SK-N-SH (cell line): ENCODE results near the gene DCAF5. TPM values are rescaled to one million over a fixed set of nuclear protein-coding genes. Genes with fewer than 3 reads are reported as not detected.

Source experiments
- CTCF ChIA-PET: fragments of 300-600, 350-600 bp; formaldehyde crosslinking; extraction: SDS; loops from one replicate; lab custom pipeline; 2021; lab: Yijun Ruan, JAX
- POLR2A ChIA-PET: fragments of 350-600 bp; sonication (Branson Sonifier 250); formaldehyde crosslinking; extraction: SDS; loops from one replicate; lab custom pipeline; 2020; ENCODE audit warnings: antibody characterized with exemption, inconsistent platforms; lab: Yijun Ruan, JAX
- DNase-seq: peaks from one replicate; pipeline ENCODE4 v3.0.0; 2012
- H2AFZ ChIP-seq: fragments of 200-600 bp; sonication (generic); 2 replicates; pipeline ENCODE4 v1.8.1; 2016; ENCODE audit warnings: antibody characterized with exemption, mild to moderate bottlenecking, low read depth
- H3F3A ChIP-seq: fragments of 200-600 bp; sonication (generic); replicated peaks from 2 replicates; pipeline ENCODE3; 2016; ENCODE audit warnings: antibody characterized with exemption, mild to moderate bottlenecking; ENCODE audit not compliant: insufficient read depth
- H3K27ac ChIP-seq, 2 experiments: fragments of 200-500 bp in 1 of 2; fragments of 200-600 bp in 1 of 2; sonication (Bioruptor generic) in 1 of 2; sonication (generic), shearing (Covaris generic) in 1 of 2; 2 replicates each; pipeline versions ENCODE4 v1.5.1 to v1.6.1; 2014 to 2016; ENCODE audit warnings: low read depth in 2 of 2, inconsistent platforms in 1 of 2, low read length in 1 of 2, mild to moderate bottlenecking in 1 of 2, mixed read lengths in 1 of 2
- H3K27me3 ChIP-seq: fragments of 200-600 bp; sonication (generic), shearing (Covaris generic); 2 replicates; pipeline ENCODE4 v1.6.1; 2016; ENCODE audit warnings: mixed run types; ENCODE audit not compliant: insufficient read depth
- H3K36me3 ChIP-seq, 2 experiments: fragments of 200-500 bp in 1 of 2; fragments of 200-600 bp in 1 of 2; sonication (Bioruptor generic) in 1 of 2; sonication (generic) in 1 of 2; replicated peaks in 1 of 2; 2 replicates each; pipeline versions ENCODE3 to v1.5.1; 2014 to 2016; ENCODE audit warnings: low read length in 1 of 2, mild to moderate bottlenecking in 1 of 2; ENCODE audit not compliant: insufficient read depth in 2 of 2, control insufficient read depth in 1 of 2
- H3K4me1 ChIP-seq, 2 experiments: fragments of 200-500 bp in 1 of 2; fragments of 200-600 bp in 1 of 2; sonication (Bioruptor generic) in 1 of 2; sonication (generic), shearing (Covaris generic) in 1 of 2; 2 replicates each; pipeline versions ENCODE4 v1.5.1 to v1.6.1; 2014 to 2016; ENCODE audit warnings: low read depth in 1 of 2, low read length in 1 of 2, mixed run types in 1 of 2; ENCODE audit not compliant: insufficient read depth in 2 of 2, control insufficient read depth in 1 of 2
- H3K4me2 ChIP-seq: fragments of 200-600 bp; sonication (generic), shearing (Covaris generic); 2 replicates; pipeline ENCODE4 v1.6.1; 2017; ENCODE audit warnings: mixed run types
- H3K4me3 ChIP-seq, 2 experiments: fragments of 200-500 bp in 1 of 2; fragments of 200-600 bp in 1 of 2; sonication (Bioruptor generic) in 1 of 2; sonication (generic), shearing (Covaris generic) in 1 of 2; 2 replicates each; pipeline versions ENCODE4 v1.5.1 to v1.8.1; 2014 to 2016; ENCODE audit warnings: low read depth in 2 of 2, inconsistent platforms in 1 of 2, low read length in 1 of 2, mild to moderate bottlenecking in 1 of 2, mixed read lengths in 1 of 2, moderate library complexity in 1 of 2
- H3K79me2 ChIP-seq: fragments of 200-600 bp; sonication (generic); 2 replicates; pipeline ENCODE4 v1.8.1; 2017; ENCODE audit warnings: mild to moderate bottlenecking; ENCODE audit not compliant: insufficient read depth
- H3K9ac ChIP-seq: fragments of 200-600 bp; sonication (generic); 2 replicates; pipeline ENCODE4 v1.6.1; 2017; ENCODE audit warnings: mixed run types
- H3K9me2 ChIP-seq: fragments of 200-600 bp; sonication (generic); 2 replicates; pipeline ENCODE4 v1.6.1; 2017; ENCODE audit warnings: mixed run types
- H3K9me3 ChIP-seq: fragments of 200-600 bp; sonication (generic); 2 replicates; pipeline ENCODE4 v1.6.1; 2017; ENCODE audit warnings: mixed run types, mild to moderate bottlenecking, moderate library complexity
- H4K20me1 ChIP-seq: fragments of 200-600 bp; sonication (generic); 2 replicates; pipeline ENCODE4 v1.6.1; 2017; ENCODE audit warnings: mild to moderate bottlenecking, mixed run types; ENCODE audit not compliant: insufficient read depth
- EP300 ChIP-seq, 2 experiments: IDR thresholded peaks; 2 replicates each; pipeline versions ENCODE4 v1.4.0 to v1.6.1; 2012; ENCODE audit warnings: borderline replicate concordance in 1 of 2, low read depth in 1 of 2, low read length in 1 of 2
- FOSL2 ChIP-seq: IDR thresholded peaks from 2 replicates; pipeline ENCODE4 v1.4.0; 2012; ENCODE audit warnings: low read depth, mild to moderate bottlenecking, moderate library complexity, borderline replicate concordance
- FOXM1 ChIP-seq: IDR thresholded peaks from 2 replicates; pipeline ENCODE4 v1.4.0; 2012; ENCODE audit warnings: low read depth, mild to moderate bottlenecking
- MEF2A ChIP-seq: IDR thresholded peaks from 2 replicates; pipeline ENCODE4 v1.4.0; 2012; ENCODE audit warnings: low read depth, borderline replicate concordance
- POLR2AphosphoS5 ChIP-seq: IDR thresholded peaks from 2 replicates; pipeline ENCODE4 v1.6.1; 2012; ENCODE audit warnings: low read depth, low read length
- RAD21 ChIP-seq: IDR thresholded peaks from 2 replicates; pipeline ENCODE4 v1.6.1; 2012; ENCODE audit warnings: mild to moderate bottlenecking, low read length
- RFX5 ChIP-seq: IDR thresholded peaks from 2 replicates; pipeline ENCODE4 v1.6.1; 2012; ENCODE audit warnings: mild to moderate bottlenecking, improper control_type of control experiment, low read length
- RXRA ChIP-seq: IDR thresholded peaks from 2 replicates; pipeline ENCODE4 v1.4.0; 2012; ENCODE audit warnings: low read depth, mild to moderate bottlenecking, borderline replicate concordance
- WGBS: methylation state at CpG from one replicate; pipeline ENCODE4 v1.1.6; 2017; ENCODE audit warnings: low lambda C conversion rate; 5-methylcytosine and 5-hydroxymethylcytosine counted together
- polyA plus RNA-seq, 3 experiments: library from polyadenylated mRNA; depleted of rRNA; stranded (reverse); fragments of >200 nt; gene quantifications; 2 replicates each; pipeline ENCODE4 v1.2.3, GENCODE V29; 2012
- TF ChIP-seq, protein P1 (sequence below): fragments of 150-350 bp; IDR thresholded peaks from 2 replicates; pipeline ENCODE4 v1.6.1; 2017; ENCODE audit warnings: antibody characterized with exemption, low read length, low read depth, borderline replicate concordance
- TF ChIP-seq, protein P2 (sequence below): IDR thresholded peaks from 2 replicates; pipeline ENCODE4 v1.4.0; 2012; ENCODE audit warnings: low read depth
- TF ChIP-seq, protein P3 (sequence below): fragments of 200-600 bp; sonication (generic); IDR thresholded peaks from 2 replicates; pipeline ENCODE4 v1.6.1; 2017; ENCODE audit warnings: antibody characterized with exemption, mild to moderate bottlenecking, moderate library complexity
- TF ChIP-seq, protein P4 (sequence below): fragments of 150-350 bp; IDR thresholded peaks from 2 replicates; pipeline ENCODE4 v1.6.1; 2016; ENCODE audit warnings: mild to moderate bottlenecking, low read depth, low read length
- TF ChIP-seq, protein P5 (sequence below): IDR thresholded peaks from 2 replicates; pipeline ENCODE4 v1.6.1; 2012; ENCODE audit warnings: mild to moderate bottlenecking, low read depth, low read length, moderate library complexity

Gene DCAF5
- polyA plus RNA-seq, 1 of the 3 experiments (the other 2 are of a cell fraction): 26.7 TPM

DNA sequence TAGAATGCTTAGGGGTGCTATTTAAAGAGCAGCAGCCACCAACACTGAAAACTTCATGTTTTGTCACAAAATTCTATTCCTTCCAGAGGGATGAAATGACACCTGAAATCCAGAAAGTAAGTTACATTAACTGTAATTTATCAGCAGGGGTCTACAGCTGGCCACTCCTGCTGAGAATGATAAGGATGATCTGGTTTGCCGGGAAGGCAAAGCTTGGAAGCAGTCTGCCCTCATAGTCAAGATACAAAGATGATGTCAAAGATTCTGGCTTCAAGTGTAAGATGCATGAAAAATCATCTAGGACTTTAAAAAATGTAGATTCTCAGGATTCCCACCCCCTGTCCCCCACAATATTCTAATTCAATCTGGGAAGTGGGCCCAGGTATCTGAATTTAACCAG is 58.4 kb downstream of the DCAF5 start:
- CTCF ChIA-PET: interaction anchor here (1.0 to 1.7 kb wide), 7 partner anchors 10 to 231 kb away, joined by 3 to 6 read pairs (median 4); no protein-coding TSS in a partner anchor
- Histone ChIP-seq H3K27ac (peak overlapping the region in 1 of 2 experiments; percentile 66; a peak in 2 of 4 replicates), H3K4me3 (no peak overlapping the region), H3K27me3 (no peaks in the 10 kb centered on the region), H3F3A (peaks cover 9% of the 10 kb centered on the region), H3K4me1 (peaks cover 11 to 20% of the 10 kb centered on the region in 2 experiments), H3K36me3 (peaks cover 11 to 30% of the 10 kb centered on the region in 2 experiments), H3K4me2 (peak overlapping the region; percentile 27), H2AFZ (no peak overlapping the region), H3K79me2 (peaks cover 8% of the 10 kb centered on the region), H3K9me3 (no peaks in the 10 kb centered on the region), H3K9ac (no peak overlapping the region), H3K9me2 (no peaks in the 10 kb centered on the region), H4K20me1 (no peaks in the 10 kb centered on the region)
- WGBS: 100% methylated on average over 1 of the region's 1 CpG
- POLR2A ChIA-PET: no interaction called here
- DNase-seq: no peak
- TF ChIP-seq RXRA (no peak), RFX5 (no peak), RAD21 (no peak), FOSL2 (no peak), MEF2A (no peak), FOXM1 (no peak), EP300 (IDR thresholded peaks at IDR 0.05; ENCODE audit: borderline replicate concordance in 1 of 2, low read depth in 1 of 2, low read length in 1 of 2) (no peak), POLR2AphosphoS5 (no peak)
- TF ChIP-seq, protein P1, sequence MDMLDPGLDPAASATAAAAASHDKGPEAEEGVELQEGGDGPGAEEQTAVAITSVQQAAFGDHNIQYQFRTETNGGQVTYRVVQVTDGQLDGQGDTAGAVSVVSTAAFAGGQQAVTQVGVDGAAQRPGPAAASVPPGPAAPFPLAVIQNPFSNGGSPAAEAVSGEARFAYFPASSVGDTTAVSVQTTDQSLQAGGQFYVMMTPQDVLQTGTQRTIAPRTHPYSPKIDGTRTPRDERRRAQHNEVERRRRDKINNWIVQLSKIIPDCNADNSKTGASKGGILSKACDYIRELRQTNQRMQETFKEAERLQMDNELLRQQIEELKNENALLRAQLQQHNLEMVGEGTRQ: no peak
- TF ChIP-seq, protein P2, sequence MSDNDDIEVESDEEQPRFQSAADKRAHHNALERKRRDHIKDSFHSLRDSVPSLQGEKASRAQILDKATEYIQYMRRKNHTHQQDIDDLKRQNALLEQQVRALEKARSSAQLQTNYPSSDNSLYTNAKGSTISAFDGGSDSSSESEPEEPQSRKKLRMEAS: no peak
- TF ChIP-seq, protein P3, sequence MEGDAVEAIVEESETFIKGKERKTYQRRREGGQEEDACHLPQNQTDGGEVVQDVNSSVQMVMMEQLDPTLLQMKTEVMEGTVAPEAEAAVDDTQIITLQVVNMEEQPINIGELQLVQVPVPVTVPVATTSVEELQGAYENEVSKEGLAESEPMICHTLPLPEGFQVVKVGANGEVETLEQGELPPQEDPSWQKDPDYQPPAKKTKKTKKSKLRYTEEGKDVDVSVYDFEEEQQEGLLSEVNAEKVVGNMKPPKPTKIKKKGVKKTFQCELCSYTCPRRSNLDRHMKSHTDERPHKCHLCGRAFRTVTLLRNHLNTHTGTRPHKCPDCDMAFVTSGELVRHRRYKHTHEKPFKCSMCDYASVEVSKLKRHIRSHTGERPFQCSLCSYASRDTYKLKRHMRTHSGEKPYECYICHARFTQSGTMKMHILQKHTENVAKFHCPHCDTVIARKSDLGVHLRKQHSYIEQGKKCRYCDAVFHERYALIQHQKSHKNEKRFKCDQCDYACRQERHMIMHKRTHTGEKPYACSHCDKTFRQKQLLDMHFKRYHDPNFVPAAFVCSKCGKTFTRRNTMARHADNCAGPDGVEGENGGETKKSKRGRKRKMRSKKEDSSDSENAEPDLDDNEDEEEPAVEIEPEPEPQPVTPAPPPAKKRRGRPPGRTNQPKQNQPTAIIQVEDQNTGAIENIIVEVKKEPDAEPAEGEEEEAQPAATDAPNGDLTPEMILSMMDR: no peak
- TF ChIP-seq, protein P4, sequence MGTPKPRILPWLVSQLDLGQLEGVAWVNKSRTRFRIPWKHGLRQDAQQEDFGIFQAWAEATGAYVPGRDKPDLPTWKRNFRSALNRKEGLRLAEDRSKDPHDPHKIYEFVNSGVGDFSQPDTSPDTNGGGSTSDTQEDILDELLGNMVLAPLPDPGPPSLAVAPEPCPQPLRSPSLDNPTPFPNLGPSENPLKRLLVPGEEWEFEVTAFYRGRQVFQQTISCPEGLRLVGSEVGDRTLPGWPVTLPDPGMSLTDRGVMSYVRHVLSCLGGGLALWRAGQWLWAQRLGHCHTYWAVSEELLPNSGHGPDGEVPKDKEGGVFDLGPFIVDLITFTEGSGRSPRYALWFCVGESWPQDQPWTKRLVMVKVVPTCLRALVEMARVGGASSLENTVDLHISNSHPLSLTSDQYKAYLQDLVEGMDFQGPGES: no peak
- TF ChIP-seq, protein P5, sequence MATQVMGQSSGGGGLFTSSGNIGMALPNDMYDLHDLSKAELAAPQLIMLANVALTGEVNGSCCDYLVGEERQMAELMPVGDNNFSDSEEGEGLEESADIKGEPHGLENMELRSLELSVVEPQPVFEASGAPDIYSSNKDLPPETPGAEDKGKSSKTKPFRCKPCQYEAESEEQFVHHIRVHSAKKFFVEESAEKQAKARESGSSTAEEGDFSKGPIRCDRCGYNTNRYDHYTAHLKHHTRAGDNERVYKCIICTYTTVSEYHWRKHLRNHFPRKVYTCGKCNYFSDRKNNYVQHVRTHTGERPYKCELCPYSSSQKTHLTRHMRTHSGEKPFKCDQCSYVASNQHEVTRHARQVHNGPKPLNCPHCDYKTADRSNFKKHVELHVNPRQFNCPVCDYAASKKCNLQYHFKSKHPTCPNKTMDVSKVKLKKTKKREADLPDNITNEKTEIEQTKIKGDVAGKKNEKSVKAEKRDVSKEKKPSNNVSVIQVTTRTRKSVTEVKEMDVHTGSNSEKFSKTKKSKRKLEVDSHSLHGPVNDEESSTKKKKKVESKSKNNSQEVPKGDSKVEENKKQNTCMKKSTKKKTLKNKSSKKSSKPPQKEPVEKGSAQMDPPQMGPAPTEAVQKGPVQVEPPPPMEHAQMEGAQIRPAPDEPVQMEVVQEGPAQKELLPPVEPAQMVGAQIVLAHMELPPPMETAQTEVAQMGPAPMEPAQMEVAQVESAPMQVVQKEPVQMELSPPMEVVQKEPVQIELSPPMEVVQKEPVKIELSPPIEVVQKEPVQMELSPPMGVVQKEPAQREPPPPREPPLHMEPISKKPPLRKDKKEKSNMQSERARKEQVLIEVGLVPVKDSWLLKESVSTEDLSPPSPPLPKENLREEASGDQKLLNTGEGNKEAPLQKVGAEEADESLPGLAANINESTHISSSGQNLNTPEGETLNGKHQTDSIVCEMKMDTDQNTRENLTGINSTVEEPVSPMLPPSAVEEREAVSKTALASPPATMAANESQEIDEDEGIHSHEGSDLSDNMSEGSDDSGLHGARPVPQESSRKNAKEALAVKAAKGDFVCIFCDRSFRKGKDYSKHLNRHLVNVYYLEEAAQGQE: no peak
